ENCODE measurements around the gene ACAA2.

ACAA2 gene

GRCh38 chr18:49767111-49768050 is 46.0 kb downstream of the ACAA2 start:
- no peak for TF ChIP-seq CTCF (IDR thresholded peaks at IDR 0.05; ENCODE audit: extremely low read depth, insufficient read depth, missing control alignments)
- DNase-seq (ENCODE audit: low spot score), result no peak
- in situ Hi-C loops (cut with MboI; ENCODE audit: low pct_unique_long_range_greater_than_20kb, low sequenced_read_pairs, unreplicated experiment), result no loop called here

GRCh38 chr18:49766646-49767045 is 46.7 kb downstream of the ACAA2 start:
- DNase-seq (ENCODE audit: low spot score), result no peak
- TF ChIP-seq CTCF (IDR thresholded peaks at IDR 0.05; ENCODE audit: extremely low read depth, insufficient read depth, missing control alignments), result no peak
- in situ Hi-C loops (cut with MboI; ENCODE audit: low pct_unique_long_range_greater_than_20kb, low sequenced_read_pairs, unreplicated experiment), result no loop called here

- no peak for DNase-seq (ENCODE audit: low spot score)
- no peak for TF ChIP-seq CTCF (IDR thresholded peaks at IDR 0.05; ENCODE audit: extremely low read depth, insufficient read depth, missing control alignments)
Measured at GRCh38 chr18:49764032-49764431, 49.3 kb downstream of the ACAA2 start.

GRCh38 chr18:49763590-49763989 is 49.7 kb downstream of the ACAA2 start:
- TF ChIP-seq CTCF (IDR thresholded peaks at IDR 0.05; ENCODE audit: extremely low read depth, insufficient read depth, missing control alignments), result no peak
- in situ Hi-C loops (cut with MboI; ENCODE audit: low pct_unique_long_range_greater_than_20kb, low sequenced_read_pairs, unreplicated experiment), result no loop called here

More at GRCh38 chr18:49764032-49764431, 49.3 kb downstream of the ACAA2 start:
- in situ Hi-C loops (cut with MboI; ENCODE audit: low pct_unique_long_range_greater_than_20kb, low sequenced_read_pairs, unreplicated experiment), result no loop called here

GRCh38 chr18:49762191-49763077 is 50.9 kb downstream of the ACAA2 start:
- TF ChIP-seq CTCF (IDR thresholded peaks at IDR 0.05; ENCODE audit: extremely low read depth, insufficient read depth, missing control alignments), result no peak
- in situ Hi-C loops (cut with MboI; ENCODE audit: low pct_unique_long_range_greater_than_20kb, low sequenced_read_pairs, unreplicated experiment), result no loop called here
- DNase-seq (ENCODE audit: low spot score), result no peak

More at GRCh38 chr18:49763590-49763989, 49.7 kb downstream of the ACAA2 start:
- DNase-seq (ENCODE audit: low spot score), result no peak

GRCh38 chr18:49761771-49762170 is 51.6 kb downstream of the ACAA2 start:
- in situ Hi-C loops (cut with MboI; ENCODE audit: low pct_unique_long_range_greater_than_20kb, low sequenced_read_pairs, unreplicated experiment), result no loop called here
- DNase-seq (ENCODE audit: low spot score), result no peak
- TF ChIP-seq CTCF (IDR thresholded peaks at IDR 0.05; ENCODE audit: extremely low read depth, insufficient read depth, missing control alignments), result no peak

All from GM13977 (cell line).